Dedifferentiated amniotic fluid mesenchymal stem cell (primary cell): ENCODE data around the gene ZNF470.
A peak's percentile ranks its signal among the peaks of the same experiment; 100 is the strongest.

Source experiments
- DNase-seq: peaks from one replicate; pipeline ENCODE4 v3.0.0-alpha.2; 2016; ENCODE audit errors: extremely low spot score

The ZNF470 gene

GRCh38 chr19:56567274-56568120 lies at the start of gene ZNF470:
ZNF470 (plus strand) TSS chr19:56567468; CDS start chr19:56570312, 2,844 bp downstream.
- peak; percentile 93 for DNase-seq

- no peak for DNase-seq
These were observed 41.9 kb upstream of the ZNF470 start for GRCh38 chr19:56525214-56525860.

- DNase-seq, result no peak
These were observed 29.8 kb upstream of the ZNF470 start for GRCh38 chr19:56537442-56537841.

GRCh38 chr19:56538254-56538760 lies 29.0 kb upstream of the ZNF470 start:
- peak; percentile 84 for DNase-seq

- peak; percentile 24 for DNase-seq
These were observed 28.5 kb upstream of the ZNF470 start, which contains the start of gene ZFP28 for GRCh38 chr19:56538761-56539263. ZFP28 (plus strand) TSS chr19:56538948; CDS start chr19:56539019, 71 bp downstream.

GRCh38 chr19:56543776-56544175 lies 23.5 kb upstream of the ZNF470 start:
- no peak for DNase-seq

GRCh38 chr19:56547535-56547934 lies 19.7 kb upstream of the ZNF470 start:
- no peak for DNase-seq

GRCh38 chr19:56554272-56554869 lies 12.9 kb upstream of the ZNF470 start:
- DNase-seq, result no peak

GRCh38 chr19:56562766-56563165 lies 4.5 kb upstream of the ZNF470 start:
- no peak for DNase-seq

- DNase-seq, result no peak
These were observed 379 bp upstream of the ZNF470 start for GRCh38 chr19:56566904-56567273.

- no peak for DNase-seq
These were observed 5.3 kb downstream of the ZNF470 start for GRCh38 chr19:56572589-56572988.

GRCh38 chr19:56573914-56574313 lies 6.6 kb downstream of the ZNF470 start:
- no peak for DNase-seq

- DNase-seq, result no peak
These were observed 10.7 kb downstream of the ZNF470 start for GRCh38 chr19:56577719-56578602.

GRCh38 chr19:56594446-56594782 lies 27.1 kb downstream of the ZNF470 start:
- DNase-seq, result no peak

GRCh38 chr19:56594783-56595547 lies 27.7 kb downstream of the ZNF470 start, which contains the start of gene ZNF71:
ZNF71 (plus strand) TSS chr19:56595302; CDS start chr19:56601559, 6,257 bp downstream.
- peak; percentile 88 for DNase-seq

GRCh38 chr19:56595548-56595899 lies 28.3 kb downstream of the ZNF470 start:
- DNase-seq, result no peak

GRCh38 chr19:56596676-56597075 lies 29.4 kb downstream of the ZNF470 start:
- no peak for DNase-seq

GRCh38 chr19:56597696-56598095 lies 30.4 kb downstream of the ZNF470 start:
- DNase-seq, result no peak

- DNase-seq, result no peak
These were observed 34.1 kb downstream of the ZNF470 start for GRCh38 chr19:56601375-56601774.

GRCh38 chr19:56603829-56604228 lies 36.6 kb downstream of the ZNF470 start:
- no peak for DNase-seq
